ENCODE measurements around the gene UBAC1.

UBAC1 gene

DNA sequence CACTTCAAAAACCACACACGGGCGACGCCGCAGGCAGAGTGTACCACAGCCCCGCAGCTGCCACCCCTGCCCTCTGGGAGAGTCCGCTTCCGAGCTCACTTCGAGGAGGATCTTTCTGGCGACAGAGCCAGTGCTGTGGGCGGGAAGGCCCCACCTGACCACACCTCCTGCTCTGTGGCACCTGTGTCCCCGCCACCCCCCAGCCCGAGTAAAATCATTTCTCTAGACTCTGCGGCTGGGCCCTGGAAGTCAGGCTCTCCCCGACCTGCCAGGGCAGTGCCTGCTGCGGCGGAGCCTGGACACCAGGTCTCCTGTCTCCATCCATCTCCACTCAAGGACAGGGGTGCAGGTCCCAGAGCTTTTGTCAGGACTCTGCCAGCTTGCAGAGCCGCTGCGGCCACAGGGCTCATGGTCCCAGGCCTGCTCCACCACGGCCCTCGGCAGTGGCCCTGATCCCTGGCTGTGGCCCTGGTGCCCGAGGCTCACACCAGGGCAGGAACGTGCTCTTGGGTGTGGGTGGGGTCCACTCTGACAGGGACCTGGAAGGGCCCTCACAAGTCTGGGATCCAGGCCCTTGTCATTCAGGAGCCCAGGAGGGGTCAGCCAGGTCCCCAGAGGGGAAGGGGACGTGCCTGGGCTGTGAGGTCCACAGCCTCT lies 33.0 kb downstream of the UBAC1 start:
- TF ChIP-seq TAF1 (IDR thresholded peaks at IDR 0.05; ENCODE audit: borderline replicate concordance, low read depth, low read length) (no peak), POLR2AphosphoS5 (IDR thresholded peaks at IDR 0.05; ENCODE audit: low read depth, low read length) (no peak), POLR2A (IDR thresholded peaks at IDR 0.05; ENCODE audit: low read depth, low read length) (no peak)
- FAIRE-seq (no peak), DNase-seq (ENCODE audit: insufficient read length) (no peak)

GRCh38 chr9:135927195-135928013 lies 33.8 kb downstream of the UBAC1 start:
- no peak; the same call in 1 of the 2 replicates for TF ChIP-seq POLR2AphosphoS5 (IDR thresholded peaks at IDR 0.05; ENCODE audit: low read depth, low read length)
- no peak for TF ChIP-seq POLR2A (IDR thresholded peaks at IDR 0.05; ENCODE audit: low read depth, low read length)
- TF ChIP-seq TAF1 (IDR thresholded peaks at IDR 0.05; ENCODE audit: borderline replicate concordance, low read depth, low read length) = no peak
- DNase-seq (ENCODE audit: insufficient read length) = no peak
- no peak for FAIRE-seq

- TF ChIP-seq POLR2AphosphoS5 (IDR thresholded peaks at IDR 0.05; ENCODE audit: low read depth, low read length) (no peak), TAF1 (IDR thresholded peaks at IDR 0.05; ENCODE audit: borderline replicate concordance, low read depth, low read length) (no peak), POLR2A (IDR thresholded peaks at IDR 0.05; ENCODE audit: low read depth, low read length) (no peak)
- DNase-seq (ENCODE audit: insufficient read length) = no peak
- FAIRE-seq = no peak
Measured at GRCh38 chr9:135926402-135927194, 34.6 kb downstream of the UBAC1 start.

DNA sequence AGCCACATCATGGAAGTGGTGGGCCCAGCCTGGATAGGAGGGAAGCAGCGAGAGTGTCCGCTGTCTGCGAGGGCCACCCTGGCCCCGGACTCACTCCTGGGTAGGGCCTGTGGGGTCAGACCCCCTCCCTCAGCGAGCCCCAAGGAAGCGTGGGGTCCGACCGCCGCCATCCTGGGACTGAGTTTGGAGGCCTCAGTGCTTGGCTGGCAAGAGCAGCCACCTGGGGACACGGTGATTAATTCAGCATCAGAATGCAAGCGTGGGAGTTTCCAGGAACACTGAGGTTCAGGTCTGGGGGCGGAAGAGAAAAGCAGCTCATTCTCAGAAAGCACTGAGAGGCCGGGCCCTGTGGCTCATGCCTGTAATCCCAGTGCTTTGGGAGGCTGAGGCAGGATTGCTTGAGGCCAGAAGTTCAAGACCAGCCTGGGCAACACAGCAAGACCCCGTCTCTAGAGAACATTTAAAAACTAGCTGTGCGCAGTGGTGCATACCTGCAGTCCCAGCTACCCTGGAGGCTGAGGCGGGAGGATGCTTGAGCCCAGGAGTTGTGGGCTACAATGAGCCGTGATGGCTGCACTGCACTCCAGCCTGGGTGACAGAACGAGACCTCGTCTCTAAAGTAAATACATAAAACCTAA lies 35.6 kb downstream of the UBAC1 start:
- peak; percentile 36 for FAIRE-seq
- TF ChIP-seq TAF1 (IDR thresholded peaks at IDR 0.05; ENCODE audit: borderline replicate concordance, low read depth, low read length) (no peak), POLR2A (IDR thresholded peaks at IDR 0.05; ENCODE audit: low read depth, low read length) (no peak), POLR2AphosphoS5 (IDR thresholded peaks at IDR 0.05; ENCODE audit: low read depth, low read length) (no peak)
- no peak for DNase-seq (ENCODE audit: insufficient read length)

DNA sequence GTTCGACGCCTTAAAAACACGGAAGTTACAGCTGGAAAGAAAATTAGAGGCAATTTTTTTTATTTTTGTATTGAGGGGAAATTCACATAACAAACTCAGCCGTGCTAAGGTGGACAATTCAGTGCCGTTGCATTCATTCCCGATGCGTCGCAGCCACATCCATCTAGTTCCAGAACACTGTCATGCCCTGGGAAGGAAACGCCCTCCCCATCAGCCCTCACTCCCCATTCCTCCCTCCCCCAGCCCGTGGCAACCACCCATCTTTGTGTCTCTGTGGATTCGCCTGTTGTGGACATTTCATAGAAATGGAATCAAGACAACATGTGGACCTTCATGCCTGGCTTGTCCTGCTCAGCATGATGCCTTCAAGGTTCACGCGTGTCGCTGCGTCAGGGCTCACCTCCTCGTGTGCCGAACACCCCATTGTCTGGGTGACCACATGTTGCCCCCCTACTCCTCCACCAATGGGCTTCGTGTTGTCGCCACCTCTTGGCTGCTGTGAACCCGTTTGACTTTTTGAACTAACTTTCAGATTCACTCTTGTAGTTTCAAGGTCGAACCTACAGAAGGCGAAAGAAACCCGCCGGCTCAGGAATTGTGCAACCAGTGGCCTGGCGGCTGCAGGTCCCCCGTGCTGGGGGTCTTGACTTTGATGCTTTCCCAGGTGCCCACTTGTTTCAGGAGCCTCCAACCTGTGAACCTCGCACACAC lies 36.4 kb downstream of the UBAC1 start:
- TF ChIP-seq POLR2AphosphoS5 (IDR thresholded peaks at IDR 0.05; ENCODE audit: low read depth, low read length) = no peak
- TF ChIP-seq TAF1 (IDR thresholded peaks at IDR 0.05; ENCODE audit: borderline replicate concordance, low read depth, low read length) = no peak
- no peak for TF ChIP-seq POLR2A (IDR thresholded peaks at IDR 0.05; ENCODE audit: low read depth, low read length)
- DNase-seq (ENCODE audit: insufficient read length) = no peak

GRCh38 chr9:135923508-135923907 lies 37.7 kb downstream of the UBAC1 start:
- DNase-seq (ENCODE audit: insufficient read length) (no peak), FAIRE-seq (no peak)
- TF ChIP-seq POLR2AphosphoS5 (IDR thresholded peaks at IDR 0.05; ENCODE audit: low read depth, low read length) (no peak), POLR2A (IDR thresholded peaks at IDR 0.05; ENCODE audit: low read depth, low read length) (no peak), TAF1 (IDR thresholded peaks at IDR 0.05; ENCODE audit: borderline replicate concordance, low read depth, low read length) (no peak)

More for the DNA sequence above, 36.4 kb downstream of the UBAC1 start:
- FAIRE-seq = no peak

DNA sequence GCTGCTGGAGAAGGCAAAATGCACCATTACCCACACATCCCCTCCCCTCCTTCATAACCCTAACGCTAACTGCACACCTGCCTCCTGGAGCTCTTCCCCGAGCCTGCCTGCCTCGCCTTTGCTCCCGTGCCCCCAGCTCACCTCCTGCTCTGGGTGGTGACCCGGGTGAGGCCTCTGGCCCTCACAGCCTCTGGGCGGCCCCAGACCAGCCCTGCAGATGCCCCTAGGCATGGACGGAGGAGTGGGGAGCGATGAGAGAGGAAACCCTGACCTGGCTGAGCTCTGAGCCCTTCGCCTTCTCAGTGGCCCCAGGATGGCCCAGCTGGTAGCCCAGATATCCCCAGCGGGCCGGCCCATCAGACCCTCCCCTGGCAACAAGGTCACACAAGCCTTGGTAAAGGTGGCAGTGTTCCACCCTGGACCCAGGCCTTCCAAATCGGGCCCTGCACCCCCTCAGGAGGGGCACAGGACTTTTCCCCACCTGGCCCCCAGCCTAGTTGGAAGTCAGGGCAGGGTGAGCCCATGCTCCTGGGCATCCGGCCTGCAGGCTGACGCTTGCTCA lies 39.3 kb downstream of the UBAC1 start:
- TF ChIP-seq POLR2AphosphoS5 (IDR thresholded peaks at IDR 0.05; ENCODE audit: low read depth, low read length) (no peak), POLR2A (IDR thresholded peaks at IDR 0.05; ENCODE audit: low read depth, low read length) (no peak), TAF1 (IDR thresholded peaks at IDR 0.05; ENCODE audit: borderline replicate concordance, low read depth, low read length) (no peak)
- FAIRE-seq (no peak), DNase-seq (ENCODE audit: insufficient read length) (no peak)

- DNase-seq (ENCODE audit: insufficient read length) (no peak), FAIRE-seq (no peak)
- TF ChIP-seq POLR2A (IDR thresholded peaks at IDR 0.05; ENCODE audit: low read depth, low read length) = no peak
Measured at GRCh38 chr9:135920973-135921585, 40.1 kb downstream of the UBAC1 start.

DNA sequence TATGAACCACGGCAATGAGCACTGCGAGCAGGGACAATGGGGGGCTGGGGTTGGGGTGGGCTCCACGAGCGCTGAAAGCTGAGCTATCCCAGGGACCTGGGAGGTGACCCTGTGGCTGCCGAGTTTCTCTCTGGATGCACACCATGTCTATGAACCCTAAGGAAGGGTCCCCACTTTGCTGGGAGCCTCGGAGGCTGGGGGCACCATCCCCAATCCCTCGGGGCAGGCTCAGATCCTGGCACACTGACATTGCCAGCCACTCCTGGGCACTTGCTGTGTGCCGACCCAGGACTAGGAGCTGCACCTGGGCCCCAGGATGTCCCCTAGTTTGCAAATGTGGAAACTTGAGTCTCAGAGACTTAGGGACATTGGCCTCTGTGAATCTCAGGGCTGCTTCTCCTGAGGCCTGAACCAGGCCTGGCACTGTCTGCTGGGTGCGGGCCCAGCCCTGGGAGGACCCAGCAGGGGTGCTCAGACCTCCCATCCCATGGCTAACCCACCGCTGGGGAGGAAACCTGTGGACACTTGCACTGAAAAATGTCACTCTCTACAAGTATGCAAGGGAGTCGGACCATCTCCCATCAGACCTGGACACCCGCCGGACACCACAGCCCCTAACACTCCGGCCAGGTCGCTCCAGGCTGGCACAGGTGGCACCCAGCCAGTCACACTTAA lies 40.8 kb downstream of the UBAC1 start:
- TF ChIP-seq POLR2A (IDR thresholded peaks at IDR 0.05; ENCODE audit: low read depth, low read length) (no peak), TAF1 (IDR thresholded peaks at IDR 0.05; ENCODE audit: borderline replicate concordance, low read depth, low read length) (no peak), POLR2AphosphoS5 (IDR thresholded peaks at IDR 0.05; ENCODE audit: low read depth, low read length) (no peak)
- DNase-seq (ENCODE audit: insufficient read length) (no peak), FAIRE-seq (no peak)

All from GM12892 (cell line).